ENCODE measurements around the gene TMEM26.

TMEM26 gene

DNA sequence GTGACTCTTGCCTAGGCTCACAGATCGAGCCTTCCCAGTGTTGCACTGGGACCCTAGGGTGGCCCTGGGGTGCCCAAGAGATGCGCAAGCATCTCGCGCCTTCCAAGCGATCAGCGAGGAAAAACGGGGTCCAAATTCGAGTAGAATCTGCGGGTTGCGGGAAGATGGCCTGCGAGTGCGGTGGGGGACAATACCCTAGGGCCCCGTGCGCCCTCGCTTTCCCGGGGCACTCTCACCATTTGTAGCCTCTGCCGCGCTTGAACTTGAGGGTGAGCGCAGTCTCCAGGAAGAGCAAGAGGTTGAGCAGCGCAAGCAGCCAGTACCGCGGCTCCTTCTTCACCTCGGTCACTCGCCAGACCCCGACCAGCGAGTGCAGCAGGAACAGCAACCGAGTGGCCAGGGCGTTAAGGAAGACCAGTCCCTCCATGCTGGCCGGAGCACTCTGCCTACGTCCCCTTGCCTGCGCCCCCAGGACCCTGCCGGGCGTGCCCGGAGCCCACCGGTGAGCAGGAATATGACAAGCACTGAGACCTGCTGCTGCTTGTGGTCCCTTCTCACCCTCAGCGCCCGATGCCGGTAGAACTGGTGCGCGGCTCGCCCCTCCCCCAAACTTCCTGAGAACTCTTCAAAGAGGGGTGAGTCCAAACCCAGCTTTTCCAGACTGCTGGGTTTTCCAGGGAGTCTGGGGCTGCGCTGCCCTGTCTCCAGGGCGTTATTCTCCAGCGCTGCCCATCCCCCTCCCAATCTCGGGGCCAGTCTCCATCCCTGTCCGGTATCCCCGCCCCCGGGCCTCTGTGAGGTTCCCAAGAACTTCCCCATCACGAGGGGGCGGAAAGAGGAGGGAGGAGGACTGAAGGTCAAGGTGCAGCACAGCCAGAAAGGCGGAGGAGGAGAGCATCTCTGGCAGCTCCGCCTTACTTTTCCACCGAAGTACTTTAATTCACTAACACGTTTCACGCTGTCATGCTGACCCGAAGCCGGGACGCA is at the start of gene TMEM26:
TMEM26 (minus strand) TSS at position 727 of the 987 bp plus-strand sequence; CDS start at position 427, 300 bp downstream.
- DNase-seq, result no peak

GRCh38 chr10:61500460-61500859 is 47.3 kb upstream of the TMEM26 start:
- DNase-seq, result no peak

DNA sequence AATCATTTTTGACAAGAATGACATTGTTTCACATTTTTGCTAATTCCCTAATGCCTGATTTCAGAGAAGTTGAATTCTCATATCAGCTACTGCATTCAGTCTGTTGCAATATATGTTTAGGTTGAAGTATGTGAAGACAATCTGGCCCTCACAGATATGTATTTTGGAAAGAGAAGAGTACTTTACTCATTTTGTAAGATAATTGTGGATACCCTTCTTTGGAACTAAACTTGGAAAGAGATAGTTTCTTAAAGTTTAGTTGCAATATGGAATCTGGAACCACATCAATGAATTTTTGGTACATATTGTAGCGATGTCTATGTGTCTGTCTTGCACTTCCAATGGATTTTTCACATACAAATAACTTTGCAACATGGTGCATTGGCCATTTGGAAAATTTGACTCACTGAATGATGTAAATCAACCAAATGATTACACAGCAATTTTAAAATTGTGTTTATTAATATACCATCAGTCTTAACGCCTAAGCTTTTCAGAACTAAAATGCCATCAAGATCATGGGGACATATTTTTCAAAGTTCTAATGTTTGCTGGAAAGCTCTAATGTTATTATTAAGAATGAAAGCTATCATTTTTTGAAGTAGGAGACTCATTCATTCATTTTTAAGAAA is 39.3 kb upstream of the TMEM26 start:
- no peak for DNase-seq

DNA sequence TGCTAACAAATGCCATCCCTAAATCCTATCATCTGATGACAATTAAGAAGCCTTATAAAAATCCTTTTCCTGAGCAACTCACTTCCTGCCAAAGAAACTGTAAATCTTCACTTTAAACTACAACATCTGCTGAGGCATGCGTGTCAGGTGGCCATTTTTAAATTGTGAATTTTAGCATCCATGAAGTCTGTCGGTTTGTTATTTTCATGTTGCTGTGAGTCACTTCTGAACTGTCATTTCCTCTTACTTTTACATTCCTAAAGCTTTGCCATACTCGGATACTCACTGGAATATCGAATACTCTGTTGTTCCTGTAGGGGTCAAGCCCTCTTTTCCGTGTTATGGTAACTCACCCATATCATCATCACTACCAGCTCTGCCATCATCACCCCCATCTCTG is 34.3 kb upstream of the TMEM26 start:
- DNase-seq, result no peak

DNA sequence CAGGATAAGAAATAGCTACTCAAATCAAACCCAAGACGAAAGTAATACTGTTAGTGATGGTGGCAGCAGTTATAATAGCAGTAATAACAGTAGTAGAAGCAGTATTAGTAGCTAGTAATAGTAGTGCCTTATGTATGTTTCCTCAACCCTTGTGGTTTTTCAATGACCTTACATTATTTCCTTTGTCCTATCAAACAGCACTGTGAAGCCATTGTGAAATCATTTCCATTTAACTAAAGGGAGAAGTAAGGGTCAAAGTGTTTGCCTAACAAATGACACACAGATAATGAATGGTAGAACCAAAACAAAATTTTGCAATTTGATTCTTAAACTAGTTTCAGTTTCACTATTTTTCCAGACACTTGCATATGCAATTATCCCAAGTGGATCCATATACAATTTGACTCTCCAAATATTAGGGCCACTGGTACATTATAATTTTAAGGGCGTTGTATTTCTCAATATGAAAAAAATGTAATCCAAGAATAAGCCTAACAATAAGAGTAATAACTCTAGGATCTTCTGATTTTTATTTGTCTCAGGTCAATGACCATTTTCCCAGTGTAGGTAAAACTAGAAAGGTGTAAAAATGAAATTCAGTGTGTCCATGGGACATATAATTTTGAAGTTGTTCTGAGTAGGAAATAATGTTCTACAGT is 33.7 kb upstream of the TMEM26 start:
- DNase-seq, result no peak

DNA sequence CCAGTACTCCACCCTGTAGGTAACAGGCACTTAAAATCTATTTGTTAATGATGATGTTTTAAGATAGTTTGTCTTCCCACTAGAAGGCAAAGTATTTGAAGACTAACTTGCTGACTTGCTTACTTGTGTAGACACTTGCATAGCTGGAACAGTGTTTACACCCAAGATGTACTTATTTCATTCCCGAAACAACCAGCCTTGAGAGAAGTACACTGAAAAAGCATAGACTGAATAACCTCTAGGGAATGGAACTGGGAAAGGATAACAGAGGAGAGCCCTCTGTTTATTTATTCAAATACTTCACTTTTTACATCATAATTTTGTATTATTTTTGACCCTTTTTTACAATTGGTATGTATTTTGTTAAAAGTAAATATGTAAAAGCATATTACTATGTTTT is 33.1 kb upstream of the TMEM26 start:
- DNase-seq, result no peak

GRCh38 chr10:61481597-61481996 is 28.4 kb upstream of the TMEM26 start:
- DNase-seq, result no peak

GRCh38 chr10:61480208-61480607 is 27.0 kb upstream of the TMEM26 start:
- DNase-seq, result no peak

- DNase-seq, result no peak
Observed at GRCh38 chr10:61478621-61479312, 25.6 kb upstream of the TMEM26 start.

DNA sequence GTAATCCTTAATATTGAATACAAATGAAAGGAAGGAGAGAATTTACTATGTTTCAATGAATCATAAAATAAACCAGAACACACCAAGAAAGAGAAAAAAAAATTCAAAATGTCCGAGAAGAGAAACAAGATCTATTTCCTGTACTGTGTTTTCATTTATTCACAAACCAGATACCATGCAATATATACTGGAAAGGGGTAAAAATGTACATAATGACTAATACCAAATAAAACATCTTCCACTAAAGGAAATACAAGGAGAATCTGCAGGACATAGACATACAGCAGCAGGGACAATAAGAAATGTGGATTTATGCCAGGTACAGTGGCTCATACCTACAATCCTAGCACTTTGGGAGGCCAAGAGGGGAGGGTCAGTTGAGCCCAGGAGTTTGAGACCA is 24.3 kb upstream of the TMEM26 start:
- DNase-seq, result no peak

- no peak for DNase-seq
Observed at GRCh38 chr10:61476529-61476928, 23.3 kb upstream of the TMEM26 start.

GRCh38 chr10:61475449-61475873 is 22.3 kb upstream of the TMEM26 start:
- no peak for DNase-seq

- DNase-seq, result no peak
Observed at GRCh38 chr10:61472090-61472674, 19.0 kb upstream of the TMEM26 start.

DNA sequence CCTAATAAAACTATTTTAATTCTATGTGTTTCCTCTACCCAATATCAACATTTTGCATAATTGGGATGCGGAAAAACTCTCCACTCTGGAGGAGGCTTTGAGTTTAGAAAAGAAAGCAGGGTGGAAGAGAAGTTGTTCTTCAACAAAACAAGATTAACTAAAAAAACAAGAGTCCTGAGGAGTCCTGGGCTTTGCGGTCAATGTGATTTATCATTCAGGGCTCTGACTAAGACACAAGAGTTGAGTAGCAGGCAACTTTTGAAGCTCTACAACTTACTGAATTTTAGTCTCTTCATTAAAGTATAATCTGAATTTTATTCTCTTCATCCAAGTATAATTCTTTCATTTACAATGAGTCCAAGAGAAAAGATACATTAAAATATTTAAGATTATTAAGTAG is 18.3 kb upstream of the TMEM26 start:
- no peak for DNase-seq

- no peak for DNase-seq
Observed at GRCh38 chr10:61470740-61471139, 17.6 kb upstream of the TMEM26 start.

GRCh38 chr10:61465901-61466632 is 12.9 kb upstream of the TMEM26 start:
- no peak for DNase-seq

DNA sequence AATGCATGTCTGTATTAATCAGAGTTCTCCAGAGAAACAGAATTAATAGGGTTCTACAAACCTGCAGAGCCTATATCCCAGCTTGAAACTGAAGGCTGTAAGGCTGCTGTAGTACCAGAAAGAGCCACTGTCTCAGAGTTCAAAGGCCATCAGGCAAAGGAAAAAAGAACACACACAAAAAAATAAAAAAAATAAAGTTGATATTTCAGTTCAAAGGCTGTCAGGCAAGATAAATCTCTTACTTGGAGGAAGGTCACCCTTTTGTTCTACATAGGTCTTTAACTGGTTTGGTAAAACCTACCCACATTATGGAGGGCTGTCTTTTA is 12.0 kb upstream of the TMEM26 start:
- no peak for DNase-seq

DNA sequence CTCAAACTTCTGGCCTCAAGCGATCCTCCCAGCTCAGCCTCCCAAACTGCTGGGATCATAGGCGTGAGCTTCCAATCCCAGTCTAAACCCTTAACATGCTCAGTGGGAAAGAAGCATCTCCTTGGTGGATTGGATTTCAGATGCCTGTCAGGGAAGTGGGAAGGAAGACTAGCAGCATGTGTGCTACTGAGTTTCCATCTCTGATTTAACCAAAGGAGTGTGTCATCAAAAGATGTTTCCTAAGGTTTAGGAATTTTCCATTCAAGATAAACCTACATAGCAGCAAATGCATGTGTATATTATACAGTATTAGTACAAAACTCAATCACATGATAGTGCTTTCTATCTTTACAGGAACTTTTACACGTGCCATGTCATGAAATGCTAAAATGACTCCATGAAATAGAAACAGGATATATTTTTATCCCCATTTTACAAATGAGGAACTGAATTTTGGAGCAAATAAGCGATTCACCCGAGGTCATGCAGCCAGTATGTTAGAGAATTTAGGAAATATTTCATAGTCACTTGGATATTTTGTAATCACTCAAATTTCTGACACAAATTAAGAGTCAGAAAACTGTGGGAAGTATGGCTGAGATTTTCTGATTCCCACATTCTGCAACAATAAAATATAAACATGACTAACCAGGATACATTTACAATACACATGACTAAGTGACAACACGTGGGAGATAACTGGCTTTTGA is 11.4 kb upstream of the TMEM26 start:
- DNase-seq, result no peak

GRCh38 chr10:61463035-61463909 is 10.1 kb upstream of the TMEM26 start:
- no peak for DNase-seq

DNA sequence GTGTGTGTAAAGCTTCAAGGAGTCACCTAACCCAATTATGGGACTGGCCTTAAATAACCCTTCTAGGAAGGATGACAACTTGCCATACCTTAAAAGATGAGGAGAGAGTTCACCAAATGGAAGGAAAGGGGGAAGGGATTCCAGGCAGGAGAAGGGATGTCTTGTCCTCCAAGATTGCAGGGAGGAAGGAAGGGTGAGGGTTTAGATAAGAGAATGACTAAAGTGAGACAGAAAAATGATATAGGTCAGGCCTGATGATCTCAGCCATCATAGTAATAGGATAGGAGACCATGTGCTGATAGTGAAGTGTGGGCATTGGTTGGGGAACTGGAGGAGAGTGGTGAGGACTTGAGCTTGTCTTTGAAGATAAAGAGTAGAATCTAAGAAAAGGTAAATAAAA is 7.7 kb upstream of the TMEM26 start:
- DNase-seq, result no peak

Data from activated CD8-positive, alpha-beta memory T cell treated with anti-CD3 and anti-CD28 coated beads, Interleukin-2, amount 50 U/mL, for 48 hours (primary cell).